GM10248 (cell line): Measurements from ENCODE around the gene MRPS26.
"Not testable (repeated sequence)": the region's sequence is repeated elsewhere in the genome, so short reads cannot be mapped to it uniquely, and the experiment has no call there.

Experiments
- CTCF ChIA-PET: fragments of 300-600 bp; sonication (Branson Sonifier 250); formaldehyde crosslinking; extraction: SDS; loops from one replicate; lab custom pipeline; 2021; ENCODE audit warnings: antibody characterized with exemption; lab: Yijun Ruan, JAX
- POLR2A ChIA-PET: fragments of 350-650 bp; sonication (Branson Sonifier 250); formaldehyde crosslinking; extraction: SDS; loops from one replicate; lab custom pipeline; 2020; ENCODE audit warnings: antibody characterized with exemption; lab: Yijun Ruan, JAX
- DNase-seq: peaks from one replicate; pipeline ENCODE4 v3.0.0; 2012; ENCODE audit errors: extremely low spot score
- TF ChIP-seq, protein P1 (sequence below): IDR thresholded peaks from 2 replicates; pipeline ENCODE4 v1.5.1; 2012; ENCODE audit warnings: mild to moderate bottlenecking, low read depth; ENCODE audit errors: extremely low read depth, missing control alignments, control extremely low read depth

The MRPS26 gene

DNA sequence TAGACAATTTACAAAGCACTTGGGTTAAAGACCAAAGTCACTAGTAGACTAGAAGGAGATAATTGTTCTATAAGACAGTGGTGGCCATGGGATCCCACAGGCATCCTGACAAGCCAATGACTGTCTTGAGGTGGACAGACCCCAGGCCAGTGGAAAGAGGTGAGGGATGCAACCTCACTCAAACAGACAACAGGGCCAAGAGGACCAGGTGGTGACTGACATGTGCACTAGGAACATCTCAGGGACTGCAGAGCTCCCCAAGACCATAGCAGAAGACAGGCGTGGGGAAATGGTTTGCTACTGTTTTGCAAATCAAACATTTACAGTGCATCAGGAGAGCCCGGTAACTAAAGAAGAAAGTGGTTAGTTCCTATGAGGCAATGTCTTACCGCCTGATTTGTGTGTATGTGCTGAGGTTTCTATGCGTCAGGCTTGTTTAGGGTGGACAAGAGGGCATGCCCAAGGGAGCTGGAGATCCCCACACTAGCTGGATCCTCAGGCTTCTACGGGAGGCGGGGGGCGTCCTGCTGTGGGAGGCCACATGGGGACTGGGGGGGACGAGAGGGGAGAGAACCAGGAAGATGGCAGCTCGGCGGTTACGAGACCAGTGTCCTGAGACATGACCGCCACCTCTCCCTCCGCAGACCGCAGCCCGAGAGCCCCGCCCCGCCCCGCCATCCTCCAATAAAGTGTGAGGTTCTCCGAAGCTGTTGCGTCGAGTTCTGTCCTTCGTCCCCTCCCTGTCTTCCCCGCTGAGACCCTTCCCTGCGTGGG, 623 bp upstream of the MRPS26 start:
- CTCF ChIA-PET = interaction anchor here (2.9 kb wide), 1 partner anchor 9 kb away, joined by 15 read pairs; no protein-coding TSS in a partner anchor

DNA sequence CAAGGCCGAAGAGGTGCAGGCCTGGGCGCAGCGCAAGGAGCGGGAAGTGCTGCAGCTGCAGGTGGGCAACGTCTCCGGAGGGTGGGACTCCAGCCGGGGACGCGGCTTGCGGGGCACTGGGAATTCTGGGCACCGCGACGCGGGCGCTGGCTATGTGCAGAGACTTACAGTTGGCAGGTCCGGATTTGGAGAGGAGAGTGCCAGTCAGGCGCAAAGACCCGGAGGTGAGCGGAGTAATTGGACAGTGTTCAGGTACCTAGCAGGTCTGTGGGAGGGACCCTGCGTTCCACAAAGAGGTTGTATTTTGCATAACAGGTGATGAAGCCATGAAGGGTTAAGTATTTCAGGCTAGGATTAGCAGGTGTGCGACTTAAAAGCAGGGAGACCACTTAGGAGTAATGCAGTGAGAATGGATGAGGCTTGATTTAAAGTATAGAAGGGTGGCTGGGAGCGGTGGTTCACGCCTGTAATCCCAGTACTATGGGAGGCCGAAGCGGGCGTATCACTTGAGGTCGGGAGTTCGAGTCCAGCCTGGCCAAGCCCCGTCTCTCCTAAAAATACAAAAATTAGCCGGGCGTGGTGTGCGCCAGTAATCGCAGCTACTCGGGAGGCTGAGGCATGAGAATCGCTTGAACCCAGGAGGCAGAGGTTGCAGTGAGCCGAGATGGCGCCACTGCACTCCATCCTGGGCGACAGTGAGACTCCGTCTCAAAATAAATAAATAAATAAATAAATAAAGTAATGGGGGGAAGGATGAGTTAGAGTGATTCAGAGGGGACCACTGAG, 1.0 kb downstream of the MRPS26 start:
- DNase-seq = peak; percentile 43
- TF ChIP-seq, protein P1, sequence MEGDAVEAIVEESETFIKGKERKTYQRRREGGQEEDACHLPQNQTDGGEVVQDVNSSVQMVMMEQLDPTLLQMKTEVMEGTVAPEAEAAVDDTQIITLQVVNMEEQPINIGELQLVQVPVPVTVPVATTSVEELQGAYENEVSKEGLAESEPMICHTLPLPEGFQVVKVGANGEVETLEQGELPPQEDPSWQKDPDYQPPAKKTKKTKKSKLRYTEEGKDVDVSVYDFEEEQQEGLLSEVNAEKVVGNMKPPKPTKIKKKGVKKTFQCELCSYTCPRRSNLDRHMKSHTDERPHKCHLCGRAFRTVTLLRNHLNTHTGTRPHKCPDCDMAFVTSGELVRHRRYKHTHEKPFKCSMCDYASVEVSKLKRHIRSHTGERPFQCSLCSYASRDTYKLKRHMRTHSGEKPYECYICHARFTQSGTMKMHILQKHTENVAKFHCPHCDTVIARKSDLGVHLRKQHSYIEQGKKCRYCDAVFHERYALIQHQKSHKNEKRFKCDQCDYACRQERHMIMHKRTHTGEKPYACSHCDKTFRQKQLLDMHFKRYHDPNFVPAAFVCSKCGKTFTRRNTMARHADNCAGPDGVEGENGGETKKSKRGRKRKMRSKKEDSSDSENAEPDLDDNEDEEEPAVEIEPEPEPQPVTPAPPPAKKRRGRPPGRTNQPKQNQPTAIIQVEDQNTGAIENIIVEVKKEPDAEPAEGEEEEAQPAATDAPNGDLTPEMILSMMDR = no peak
- ChIA-PET CTCF (no interaction called here), POLR2A (no interaction called here)

More for the DNA sequence above, 623 bp upstream of the MRPS26 start:
- POLR2A ChIA-PET = no interaction called here
- peak; percentile 87 for DNase-seq
- TF ChIP-seq, protein P1 = no peak

DNA sequence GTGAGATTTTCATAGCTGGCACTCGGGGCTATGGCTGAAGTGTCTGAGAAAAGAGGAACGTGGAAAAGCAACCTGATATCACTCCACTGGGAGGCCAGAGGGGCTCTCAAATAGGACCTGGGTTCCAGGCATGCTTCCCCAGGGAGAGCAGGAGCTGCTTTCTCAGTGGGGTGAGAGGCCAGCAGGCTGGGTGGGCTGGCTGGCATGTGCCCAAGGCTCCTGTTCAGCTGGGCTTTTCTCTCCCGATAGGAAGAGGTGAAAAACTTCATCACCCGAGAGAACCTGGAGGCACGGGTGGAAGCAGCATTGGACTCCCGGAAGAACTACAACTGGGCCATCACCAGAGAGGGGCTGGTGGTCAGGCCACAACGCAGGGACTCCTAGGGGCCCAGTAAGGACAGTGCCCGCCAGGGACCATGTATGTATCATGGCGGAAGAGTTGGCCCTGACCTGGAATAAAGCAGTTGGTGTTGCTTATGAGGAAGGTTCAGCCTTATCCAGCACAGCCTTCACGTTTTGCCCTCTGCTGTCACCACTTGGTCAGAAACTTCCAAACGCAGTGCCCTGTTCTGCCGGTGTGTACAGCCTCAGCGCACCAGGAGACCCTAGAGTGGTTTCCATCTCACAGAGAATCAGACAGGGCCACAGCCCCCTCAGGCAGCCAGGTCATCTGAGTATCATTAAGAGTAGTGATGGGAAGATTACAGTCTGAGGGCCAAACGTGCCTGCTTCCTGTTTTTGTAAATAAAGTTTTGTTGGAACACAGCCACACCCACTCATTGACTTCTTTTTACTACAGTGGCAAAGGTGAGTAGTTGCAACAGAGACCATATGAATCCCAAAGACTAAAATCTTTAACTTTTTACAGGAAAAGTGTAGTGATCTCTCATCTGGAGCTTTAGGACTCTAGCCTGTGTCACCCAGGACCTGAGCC, 1.9 kb downstream of the MRPS26 start:
- no peak for DNase-seq
- CTCF ChIA-PET = no interaction called here
- POLR2A ChIA-PET = no interaction called here
- TF ChIP-seq, protein P1 = no peak

GRCh38 chr20:3051385-3052019, 5.7 kb downstream of the MRPS26 start:
- DNase-seq = no peak
- ChIA-PET CTCF (interaction anchor here (1.0 kb wide), 1 partner anchor 65 kb away, joined by 3 read pairs; no protein-coding TSS in a partner anchor), POLR2A (interaction anchor here (0.6 kb wide), 1 partner anchor 22 kb away, joined by 3 read pairs; no protein-coding TSS in a partner anchor)
- TF ChIP-seq, protein P1 = no peak

DNA sequence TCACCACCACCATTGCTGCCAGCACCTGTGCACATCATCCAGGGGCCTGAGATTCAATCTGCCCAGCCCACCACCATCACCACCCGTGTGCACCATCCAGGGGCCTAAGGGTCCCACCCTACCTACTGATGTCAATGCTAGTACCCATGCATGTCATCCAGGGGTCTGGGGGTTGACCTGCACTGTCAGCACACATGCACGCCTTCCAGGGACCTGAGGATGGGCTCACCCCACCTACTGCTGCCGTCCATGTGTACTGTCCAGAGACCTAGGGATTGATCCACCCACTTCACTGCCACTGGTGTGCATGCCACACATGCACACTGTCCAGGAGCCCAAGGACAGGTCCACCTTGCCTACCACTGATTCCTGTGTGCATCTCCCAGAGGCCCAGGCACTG, 13.6 kb downstream of the MRPS26 start:
- CTCF ChIA-PET = no interaction called here
- TF ChIP-seq, protein P1 = no peak
- POLR2A ChIA-PET = no interaction called here
- no peak for DNase-seq

DNA sequence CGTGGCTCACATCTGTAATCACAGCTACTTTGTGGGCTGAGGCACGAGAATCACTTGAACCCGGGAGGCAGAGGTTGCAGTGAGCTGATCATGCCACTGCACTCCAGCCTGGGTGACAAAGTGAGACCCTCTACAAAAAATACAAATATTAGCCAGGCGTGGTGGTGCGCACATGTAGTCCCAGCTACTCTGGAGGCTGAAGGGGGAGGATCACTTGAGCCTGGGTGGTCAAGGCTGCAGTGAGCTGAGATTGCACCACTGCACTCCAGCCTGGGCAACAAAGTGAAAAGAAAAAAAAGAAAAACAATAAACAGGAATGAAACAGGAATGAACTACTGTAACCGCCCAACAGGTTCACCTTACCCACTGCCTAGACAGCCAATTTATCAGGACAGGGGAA, 18.3 kb downstream of the MRPS26 start:
- POLR2A ChIA-PET, CTCF ChIA-PET, DNase-seq: not testable (repeated sequence)
